GM15510 (cell line): ENCODE data around the gene CD46.

Source experiments
- POLR2A ChIP-seq: IDR thresholded peaks from 3 replicates; pipeline ENCODE4 v1.6.1; 2011; ENCODE audit warnings: borderline replicate concordance; ENCODE audit not compliant: insufficient read length; ENCODE audit errors: extremely low read depth

The CD46 gene

GRCh38 chr1:207807690-207808321, 56.0 kb downstream of the CD46 start:
- TF ChIP-seq POLR2A = no peak

- TF ChIP-seq POLR2A = no peak
Measured at GRCh38 chr1:207808322-207808705, 56.5 kb downstream of the CD46 start.

GRCh38 chr1:207808911-207809555, 57.2 kb downstream of the CD46 start:
- no peak for TF ChIP-seq POLR2A

GRCh38 chr1:207810173-207810572, 58.3 kb downstream of the CD46 start:
- no peak for TF ChIP-seq POLR2A

- no peak for TF ChIP-seq POLR2A
Measured at GRCh38 chr1:207810606-207811295, 58.9 kb downstream of the CD46 start.

- no peak for TF ChIP-seq POLR2A
Measured at GRCh38 chr1:207811319-207811718, 59.5 kb downstream of the CD46 start.

- no peak for TF ChIP-seq POLR2A
Measured at GRCh38 chr1:207811920-207812720, 60.3 kb downstream of the CD46 start.

- no peak for TF ChIP-seq POLR2A
Measured at GRCh38 chr1:207812778-207813511, 61.1 kb downstream of the CD46 start.

- TF ChIP-seq POLR2A = no peak
Measured at GRCh38 chr1:207813512-207813881, 61.6 kb downstream of the CD46 start.

GRCh38 chr1:207813946-207814345, 62.1 kb downstream of the CD46 start:
- TF ChIP-seq POLR2A = no peak

- TF ChIP-seq POLR2A = no peak
Measured at GRCh38 chr1:207814469-207814868, 62.6 kb downstream of the CD46 start.

- TF ChIP-seq POLR2A = no peak
Measured at GRCh38 chr1:207815466-207815865, 63.6 kb downstream of the CD46 start.

GRCh38 chr1:207815913-207816291, 64.0 kb downstream of the CD46 start:
- TF ChIP-seq POLR2A = no peak

GRCh38 chr1:207817166-207817565, 65.3 kb downstream of the CD46 start:
- no peak for TF ChIP-seq POLR2A
